NCI-H446 (cell line): ENCODE measurements around the gene DHX58.
A peak's percentile ranks its signal among the peaks of the same experiment; 100 is the strongest.

Experiments
- DNase-seq, 2 experiments: peaks; one replicate each; lab custom pipeline; 2025; lab: John Stamatoyannopoulos, UW

The DHX58 gene

DNA sequence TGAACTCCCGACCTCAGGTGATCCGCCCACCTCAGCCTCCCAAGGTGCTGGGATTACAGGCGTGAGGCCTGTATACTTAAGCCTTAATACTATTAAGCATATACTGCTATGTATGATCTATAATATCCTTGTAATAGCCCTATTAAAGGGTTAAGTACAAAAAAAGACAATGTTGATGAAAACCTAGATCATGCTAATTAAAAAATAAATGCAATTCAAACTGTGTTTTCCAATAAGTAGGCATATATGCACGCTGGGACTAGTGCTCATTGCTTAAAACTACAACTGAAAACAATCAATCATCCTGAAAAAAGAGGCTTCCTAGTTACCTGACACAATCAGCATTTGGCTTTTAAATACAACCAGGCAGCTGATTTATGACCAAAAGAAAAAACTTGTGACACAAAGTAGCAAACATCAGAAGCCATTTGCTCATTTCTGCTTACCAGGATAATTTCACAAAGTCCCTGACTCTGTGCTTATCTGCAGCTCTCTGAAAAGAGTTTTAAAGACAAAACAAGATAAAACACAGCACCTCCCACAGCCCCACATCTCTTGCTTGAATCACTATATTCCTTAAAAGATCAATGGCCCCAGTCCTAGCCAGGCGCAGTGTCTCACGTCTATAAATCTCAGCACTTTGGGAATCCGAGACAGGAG lies 25.3 kb downstream of the DHX58 start:
- DNase-seq, result no peak

- no peak for DNase-seq
Measured at GRCh38 chr17:42081516-42082129, 30.9 kb downstream of the DHX58 start.

DNA sequence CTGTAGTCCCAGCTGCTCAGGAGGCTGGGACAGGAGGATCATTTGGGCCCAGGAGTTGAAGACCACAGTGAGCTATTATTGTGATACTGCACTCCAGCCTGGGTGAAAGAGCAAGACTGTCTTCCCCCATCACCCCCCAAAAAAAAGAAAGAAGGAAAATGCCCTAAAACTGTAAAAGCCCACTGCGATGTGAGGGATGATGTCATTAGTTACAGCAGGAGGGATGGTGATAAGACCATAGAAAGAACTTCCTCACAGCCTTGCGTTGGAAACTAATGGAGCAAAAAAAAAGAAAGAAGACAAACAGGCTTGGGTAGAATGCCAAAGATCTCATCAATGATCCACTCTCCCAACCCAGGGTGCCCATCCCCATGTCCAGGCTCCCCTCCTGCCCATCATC lies 33.0 kb downstream of the DHX58 start:
- no peak for DNase-seq

DNA sequence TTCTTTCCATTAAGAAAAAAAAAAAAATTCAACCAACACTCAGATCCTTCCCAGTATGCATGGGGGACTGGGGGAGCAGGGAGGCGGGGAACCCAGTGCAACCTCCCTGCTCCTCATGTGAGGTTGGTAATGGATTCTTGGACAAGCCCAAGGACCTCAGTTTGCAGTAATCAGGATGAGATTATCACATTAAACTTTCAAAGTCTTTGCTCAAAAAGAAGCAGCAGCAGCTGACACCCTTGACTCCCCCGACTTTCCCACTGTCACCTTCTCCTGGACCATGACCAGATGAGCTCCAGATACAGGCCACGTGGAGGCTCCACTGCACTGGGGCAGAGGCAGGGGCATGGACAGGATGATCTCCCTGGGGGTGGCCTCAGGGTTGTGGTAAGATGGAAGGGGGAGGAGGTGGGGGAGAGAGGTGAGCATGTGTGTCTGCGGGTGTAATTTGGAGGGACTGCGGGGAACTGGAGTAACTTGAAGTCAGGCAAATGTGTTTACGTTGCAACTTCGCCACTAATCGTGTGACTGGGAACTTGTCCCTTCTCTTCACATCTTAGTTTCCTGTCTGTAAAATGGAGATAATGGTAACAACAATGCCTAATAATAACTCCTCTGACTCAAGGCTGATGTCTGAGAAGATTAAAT lies 34.0 kb downstream of the DHX58 start:
- DNase-seq, result no peak

GRCh38 chr17:42077755-42078154 lies 34.8 kb downstream of the DHX58 start:
- no peak for DNase-seq

DNA sequence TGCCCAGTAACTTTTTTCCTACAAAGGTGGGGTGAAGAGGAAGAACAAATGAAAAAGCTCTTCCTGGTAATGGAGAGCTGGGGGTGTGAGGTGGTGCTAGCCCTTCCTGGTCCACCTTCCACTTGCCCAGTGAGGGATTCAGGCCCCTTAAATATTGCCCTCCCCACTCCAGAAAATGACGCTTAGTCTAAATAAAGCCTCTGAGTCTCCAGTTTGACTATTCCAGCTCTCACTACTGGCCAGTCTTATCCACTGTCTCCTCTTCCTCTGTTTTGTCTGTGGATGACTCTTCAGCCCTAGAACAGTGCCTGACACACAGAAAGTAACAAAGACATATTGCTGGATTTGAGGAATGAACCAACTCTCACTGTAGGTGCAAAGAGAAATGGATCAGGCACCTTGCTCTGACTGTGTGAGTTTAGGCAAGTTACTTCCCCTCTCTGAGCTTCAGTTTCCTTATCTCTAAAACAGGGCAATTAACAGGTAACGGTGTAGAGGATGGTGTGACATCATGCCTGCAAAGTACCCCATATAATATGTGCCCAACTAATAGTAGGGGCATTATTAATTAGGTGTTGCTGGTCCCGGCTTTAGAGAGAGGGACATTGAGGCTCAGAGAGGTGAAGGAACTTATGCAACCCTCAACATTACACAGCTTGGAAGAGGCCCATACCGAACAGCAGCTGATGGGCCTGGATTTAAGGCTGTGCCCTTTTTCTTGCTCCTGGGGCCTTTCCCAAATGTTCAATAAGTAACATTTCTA lies 35.5 kb downstream of the DHX58 start:
- no peak for DNase-seq

DNA sequence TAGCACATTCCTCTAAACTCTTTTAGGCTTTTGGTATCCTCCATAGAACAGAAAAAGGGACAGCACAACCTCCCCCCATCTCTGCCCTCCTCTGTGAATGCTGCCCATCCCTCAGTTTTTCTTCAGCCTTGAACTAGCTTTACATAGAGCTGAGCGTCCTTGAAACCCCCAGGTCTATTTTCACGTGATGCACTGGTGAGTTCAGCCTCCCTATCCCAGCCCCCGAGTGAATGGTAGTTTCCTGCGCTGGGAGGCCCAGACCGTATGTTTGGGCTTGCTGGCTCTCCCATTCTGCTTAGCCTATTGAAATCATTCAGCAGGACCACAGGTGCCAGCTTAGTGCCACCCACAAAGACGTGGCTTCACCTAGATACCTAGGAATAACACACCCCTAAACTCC lies 36.7 kb downstream of the DHX58 start:
- no peak for DNase-seq

GRCh38 chr17:42072323-42073187 lies 40.0 kb downstream of the DHX58 start:
- no peak for DNase-seq

DNA sequence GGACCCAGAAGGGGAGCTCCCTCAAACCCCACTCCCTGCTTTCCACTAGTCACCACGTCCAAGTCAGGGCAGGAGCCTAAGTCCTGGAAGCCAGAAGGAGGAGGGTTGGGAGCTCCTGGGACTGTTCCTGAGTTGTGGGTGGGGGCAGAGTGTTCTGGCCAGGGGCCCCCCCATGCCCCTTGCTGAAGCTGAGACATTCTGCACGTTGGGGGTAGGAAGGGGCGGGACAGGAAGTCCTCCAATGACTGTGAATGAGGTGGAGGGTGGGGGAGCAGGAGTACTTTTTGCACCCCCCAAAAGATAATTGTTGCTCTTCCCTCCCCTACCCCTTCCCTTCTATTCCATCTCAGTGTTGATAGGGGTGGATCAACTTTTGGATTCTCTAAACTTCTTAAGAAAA lies 40.7 kb downstream of the DHX58 start:
- no peak for DNase-seq

DNA sequence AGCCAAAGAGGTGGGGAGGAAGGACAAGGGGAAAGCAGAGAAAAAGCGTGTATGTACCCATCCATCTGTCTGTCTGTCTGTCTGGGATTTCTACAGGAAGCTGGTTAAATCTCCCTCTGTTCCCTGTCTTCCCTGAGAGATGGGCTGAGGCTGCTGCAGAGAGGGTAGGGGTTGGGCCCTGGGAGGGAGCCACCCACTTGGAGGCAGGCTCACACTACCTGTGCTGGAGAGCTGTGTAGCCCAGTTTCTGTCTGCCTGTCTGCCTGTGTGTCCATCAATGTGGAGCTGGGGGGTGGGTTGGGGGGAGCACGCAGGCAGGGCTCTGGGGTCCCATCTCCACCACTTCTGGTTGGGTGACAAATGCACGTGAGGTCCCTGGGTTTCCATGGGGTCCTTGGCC lies 43.5 kb downstream of the DHX58 start:
- no peak for DNase-seq

- peak in 1 of 2 experiments; percentile 58 for DNase-seq
Measured at GRCh38 chr17:42067371-42068091, 45.0 kb downstream of the DHX58 start.

DNA sequence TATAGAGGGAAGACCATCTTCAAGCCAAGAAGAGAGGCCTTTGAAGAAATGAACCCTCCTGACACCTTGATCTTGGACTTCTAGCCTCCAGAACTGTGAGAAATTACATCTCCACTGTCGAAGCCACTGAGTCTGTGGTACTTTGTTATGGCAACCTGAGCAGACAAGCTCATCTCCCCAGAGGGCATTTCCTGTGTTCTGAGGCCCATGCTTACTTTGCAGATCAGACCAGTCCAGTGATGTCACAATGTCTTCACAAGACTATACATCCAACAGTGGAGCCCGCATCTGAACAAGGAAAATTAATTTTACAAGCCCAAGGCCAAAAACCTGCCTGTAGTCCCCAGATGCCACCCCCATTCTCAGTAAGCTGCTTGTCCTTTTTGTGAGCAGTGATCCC lies 47.3 kb downstream of the DHX58 start:
- DNase-seq, result no peak

DNA sequence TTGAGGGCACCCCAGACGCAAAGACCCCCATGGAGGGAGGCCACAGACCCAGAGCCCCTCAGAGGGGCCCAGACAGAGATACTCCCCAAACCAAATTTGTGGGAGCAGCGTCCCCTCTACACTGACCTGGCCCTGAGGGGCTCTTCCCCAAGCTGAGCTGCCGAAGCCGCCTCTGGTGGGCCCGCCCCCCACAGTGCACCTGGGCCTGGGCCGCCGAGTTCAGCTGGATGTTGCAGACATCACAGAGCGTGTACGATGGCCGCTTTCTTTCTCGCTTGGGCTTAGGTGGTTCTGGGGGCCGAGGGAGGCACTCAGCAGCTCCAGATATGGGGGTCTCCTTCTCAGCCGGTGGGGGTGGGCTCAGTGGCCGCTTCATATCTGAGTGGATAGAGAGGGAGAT lies 49.8 kb downstream of the DHX58 start:
- DNase-seq, result no peak

DNA sequence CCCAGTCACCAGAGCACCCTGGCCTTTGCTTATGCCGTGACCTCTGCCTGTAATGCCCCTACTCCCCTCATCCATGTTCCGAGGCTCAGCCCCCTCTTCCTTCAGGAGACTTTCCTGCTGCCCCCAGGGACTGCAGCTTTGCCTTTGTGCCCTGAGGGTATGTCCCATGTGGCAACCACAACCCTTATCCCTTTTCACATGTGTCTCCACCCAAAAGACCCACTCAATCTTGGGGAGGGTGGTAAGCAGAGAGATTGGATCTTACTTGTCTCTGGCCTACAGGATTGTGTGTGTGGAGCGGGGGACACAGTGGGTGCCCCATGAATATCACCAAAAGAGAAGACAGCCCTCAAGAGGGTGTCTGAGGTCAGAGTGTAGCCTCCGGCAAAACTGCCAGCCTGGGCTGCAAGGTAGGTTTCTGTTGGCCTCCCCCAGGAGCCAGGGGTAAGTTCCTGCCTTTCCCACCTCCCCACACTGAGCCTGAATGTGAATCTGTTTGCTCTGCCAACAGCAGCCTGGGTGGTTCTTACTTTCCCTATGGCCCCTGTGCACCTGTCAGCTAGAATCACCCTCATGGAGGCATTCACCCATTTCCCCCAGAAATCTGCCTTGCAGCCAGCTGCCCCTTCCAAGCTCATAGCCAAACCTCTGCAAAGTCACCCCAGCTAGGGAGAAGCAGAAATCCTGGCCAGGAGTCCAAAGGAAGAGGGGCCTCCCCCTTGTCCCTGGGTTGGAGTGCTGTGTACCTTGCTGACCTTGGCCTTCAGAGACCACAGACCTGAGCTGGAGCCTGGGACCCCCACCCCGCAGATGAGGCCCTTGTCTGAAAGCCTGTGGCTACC lies 50.6 kb downstream of the DHX58 start:
- DNase-seq, result no peak

GRCh38 chr17:42060231-42060630 lies 52.3 kb downstream of the DHX58 start:
- DNase-seq, result no peak

GRCh38 chr17:42059815-42060214 lies 52.7 kb downstream of the DHX58 start:
- no peak for DNase-seq

GRCh38 chr17:42058063-42058462 lies 54.5 kb downstream of the DHX58 start:
- DNase-seq, result no peak

GRCh38 chr17:42056635-42057034 lies 55.9 kb downstream of the DHX58 start:
- DNase-seq, result no peak

DNA sequence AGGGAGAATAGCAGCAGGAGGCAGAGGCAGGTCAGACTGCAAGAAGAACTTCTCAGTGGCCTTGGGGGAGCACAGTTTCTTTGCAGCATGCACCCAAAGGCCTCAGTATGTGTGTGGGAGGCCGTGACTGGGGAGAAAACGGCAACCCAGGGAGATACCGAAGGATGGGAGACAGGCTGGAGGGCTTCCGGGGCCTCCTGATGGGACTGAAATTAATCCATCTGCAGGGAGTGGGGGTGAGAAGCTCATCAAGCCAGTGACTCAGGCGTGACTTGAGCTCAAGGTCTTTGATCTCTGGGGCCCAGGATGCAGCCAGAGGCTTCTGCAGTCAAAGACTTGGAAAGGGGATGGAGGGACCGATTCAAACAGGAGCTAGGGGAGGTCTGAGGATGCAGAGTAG lies 57.0 kb downstream of the DHX58 start:
- DNase-seq, result no peak

GRCh38 chr17:42055027-42055426 lies 57.5 kb downstream of the DHX58 start:
- no peak for DNase-seq
